Adrenal gland (tissue), 12 donors: ENCODE data around the gene KIF5C. TPM values are rescaled to one million over a fixed set of nuclear protein-coding genes. Genes with fewer than 3 reads are reported as not detected.
A peak's percentile ranks its signal among the peaks of the same experiment; 100 is the strongest.

Experiments used
- DNase-seq, 7 donors: peaks; one replicate each; pipeline ENCODE4 v3.0.0-alpha.2; 2019 to 2020
- H3K27ac ChIP-seq, 5 donors: fragments of 200-600 bp; sonication (generic) in 4 of 5; 1 replicate in 3 of 5; 2 replicates in 2 of 5; pipeline versions ENCODE4 v1.5.1 to v1.8.0; 2016 to 2020; ENCODE audit warnings: mild to moderate bottlenecking in 1 of 5
- H3K27me3 ChIP-seq: fragments of 200-600 bp; 2 replicates; pipeline ENCODE4 v1.8.0; 2021
- H3K36me3 ChIP-seq, 2 donors: fragments of 200-600 bp; replicated peaks in 1 of 2; 1 replicate in 1 of 2; 2 replicates in 1 of 2; pipeline versions ENCODE4 v1.5.1 to v1.8.0; 2018 to 2022
- H3K4me1 ChIP-seq, 2 donors: fragments of 200-600 bp; replicated peaks in 1 of 2; 1 replicate in 1 of 2; 2 replicates in 1 of 2; pipeline versions ENCODE4 v1.5.1 to v1.8.0; 2018 to 2021
- H3K4me3 ChIP-seq, 4 donors: fragments of 200-600 bp; sonication (generic) in 3 of 4; one replicate each; pipeline ENCODE4 v1.5.1; 2016 to 2018
- H3K9me3 ChIP-seq, 3 donors: fragments of 200-600 bp; sonication (generic) in 1 of 3; replicated peaks in 1 of 3; 1 replicate in 2 of 3; 2 replicates in 1 of 3; pipeline versions ENCODE4 v1.5.1 to v1.8.0; 2016 to 2021
- CTCF ChIP-seq, 6 experiments: fragments of 450-650 bp in 4 of 6; fragments of 200-600 bp in 2 of 6; sonication (generic) in 1 of 6; IDR thresholded peaks; 1 replicate in 5 of 6; 2 replicates in 1 of 6; pipeline versions ENCODE4 v1.5.1 to v1.8.0; 2016 to 2021; ENCODE audit warnings: antibody characterized with exemption in 6 of 6, mild to moderate bottlenecking in 2 of 6, moderate library complexity in 1 of 6
- POLR2A ChIP-seq, 2 donors: fragments of 450-650 bp; IDR thresholded peaks; one replicate each; pipeline ENCODE4 v1.6.1; 2017; ENCODE audit warnings: antibody characterized with exemption in 2 of 2, mild to moderate bottlenecking in 2 of 2, moderate library complexity in 1 of 2
- WGBS, 4 donors: extraction: QIAGEN DNeasy Blood & Tissue Kit in 2 of 4; methylation state at CpG; one replicate each; pipeline versions ENCODE4 v1.1.5 to v1.1.7; 2013 to 2017; 5-methylcytosine and 5-hydroxymethylcytosine counted together
- intact Hi-C, 2 donors: fragments of 100-400 bp; cut with DNase I; formaldehyde crosslinking; loops; one replicate each; pipeline versions ENCODE4 v1.14.1 to v1.15.0; 2022 to 2023
- polyA plus RNA-seq, 3 donors: library from polyadenylated mRNA; stranded (reverse); fragments of 200-250 nt in 2 of 3; fragments of 350-450 nt in 1 of 3; fragmentation: Illumina TruSeq in 1 of 3; extraction: RNeasy Lipid Tissue Mini Kit (QIAGEN cat#74804) in 1 of 3; gene quantifications; one replicate each; pipeline ENCODE4 v1.2.3, GENCODE V29; 2013 to 2014
- total RNA-seq, 9 donors: library from RNA; depleted of rRNA in 4 of 9; stranded (reverse); fragments of >200 nt in 4 of 9; fragments of 120-200 nt in 1 of 9; fragmentation: NEBNext Ultra II Directional in 1 of 9; extraction: Animal tissue kit (Norgen Biotek cat#: 25700) in 1 of 9; gene quantifications; one replicate each; pipeline versions ENCODE4 v1.1.0 to v1.2.4, GENCODE V29; 2013 to 2023
- donor health status: healthy with polysubstance abuse.
- donor health status: Bipolar disorder and iron deficiency.
- donor health status: DM: yes; HTN: yes; CAD: no.
- donor health status: DM: no; HTN: no; CAD: no.
- donor health status: DM: no; HTN: no; CAD: no.
- donor health status: DM: yes; HTN: yes; CAD: no.

Gene KIF5C
- total and polyA plus RNA-seq, 12 donors = 9.1 to 62.1 (median 19.3) TPM

GRCh38 chr2:148996805-148997204 lies 121.8 kb downstream of the KIF5C start:
- no peak for DNase-seq
- WGBS, 4 donors = 83 to 90% (median 89%) methylated on average over 2 to 6 of the region's 6 CpGs
- H3K27ac ChIP-seq = no peak overlapping the region
- intact Hi-C loops = loop anchor here (10.0 kb wide), 3 partner anchors 352 to 462 kb away; partner anchors contain the start of gene EPC2 (in 1 of the 2)
- H3K4me1 ChIP-seq = peaks cover 0 to 7% of the 10 kb centered on the region in 2 donors
- H3K9me3 ChIP-seq = no peaks in the 10 kb centered on the region
- no peaks in the 10 kb centered on the region for H3K36me3 ChIP-seq
- no peak overlapping the region for H3K4me3 ChIP-seq
- TF ChIP-seq CTCF (IDR thresholded peaks at IDR 0.05) = no peak
- TF ChIP-seq POLR2A (IDR thresholded peaks at IDR 0.05) = no peak
- H3K27me3 ChIP-seq = no peaks in the 10 kb centered on the region

DNA sequence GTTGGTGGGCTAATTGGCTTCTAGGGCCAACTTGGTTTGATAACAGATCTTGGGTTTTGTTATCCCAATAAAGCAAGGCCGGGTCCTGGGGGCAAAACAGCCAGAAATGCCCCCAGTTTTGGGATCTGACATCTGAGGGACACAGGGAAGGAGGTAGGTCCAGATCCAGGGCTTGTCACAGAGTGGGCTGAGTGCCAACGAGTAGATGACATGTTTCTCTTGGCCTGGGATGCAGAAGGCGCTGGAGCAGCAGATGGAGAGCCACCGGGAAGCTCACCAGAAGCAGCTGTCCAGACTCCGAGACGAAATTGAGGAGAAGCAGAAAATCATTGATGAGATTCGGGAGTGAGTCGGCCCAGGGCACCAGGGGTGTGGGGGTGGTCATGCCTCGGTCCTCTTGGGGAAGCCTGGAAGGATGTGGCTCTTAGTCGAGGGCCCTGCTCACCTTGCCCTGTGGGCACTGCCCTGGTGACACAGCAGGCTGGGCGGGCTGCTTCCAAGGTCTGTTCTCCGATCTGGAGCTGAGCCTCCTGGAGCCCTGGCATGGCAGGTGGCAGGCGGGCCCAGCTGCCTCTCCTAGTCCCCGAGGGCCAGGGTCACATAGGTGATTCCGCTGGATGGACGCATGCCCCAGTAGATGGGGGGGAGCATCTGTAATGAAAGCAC lies 123.3 kb downstream of the KIF5C start:
- Histone ChIP-seq H3K4me3 (no peak overlapping the region), H3K4me1 (peaks cover 0 to 7% of the 10 kb centered on the region in 2 donors), H3K36me3 (no peaks in the 10 kb centered on the region), H3K27me3 (no peaks in the 10 kb centered on the region), H3K27ac (no peak overlapping the region), H3K9me3 (no peaks in the 10 kb centered on the region)
- 79 to 85% (median 82%) methylated on average over 14 to 16 of the region's 16 CpGs for WGBS, 4 donors
- TF ChIP-seq POLR2A (IDR thresholded peaks at IDR 0.05) (no peak), CTCF (IDR thresholded peaks at IDR 0.05) (no peak)
- peak in 4 of 7 donors; percentile 22 to 61 (median 30) for DNase-seq
- intact Hi-C loops = loop anchor here (10.0 kb wide), 3 partner anchors 353 to 463 kb away; partner anchors contain the start of gene EPC2 (in 1 of the 2)

DNA sequence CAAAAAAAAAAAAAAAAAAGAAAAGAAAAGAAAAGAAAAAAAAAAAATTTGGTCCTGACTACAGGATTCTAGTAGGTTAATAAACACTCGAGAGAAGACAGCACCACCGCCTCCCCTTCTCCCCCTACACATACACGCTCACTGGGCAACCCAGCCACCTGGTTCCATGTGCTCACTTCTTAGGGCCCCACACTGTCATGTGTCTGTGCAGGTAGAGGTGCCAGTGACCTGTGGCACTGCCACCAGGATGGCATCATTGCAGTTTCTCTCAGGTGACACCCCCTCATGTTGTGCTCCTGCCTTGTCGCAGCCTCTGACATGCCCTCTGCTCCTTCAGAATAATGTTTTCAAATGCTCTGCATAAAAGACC lies 123.8 kb downstream of the KIF5C start:
- Histone ChIP-seq H3K27ac (no peak overlapping the region), H3K36me3 (no peaks in the 10 kb centered on the region), H3K4me1 (peaks cover 0 to 7% of the 10 kb centered on the region in 2 donors), H3K27me3 (no peaks in the 10 kb centered on the region), H3K4me3 (no peak overlapping the region), H3K9me3 (no peaks in the 10 kb centered on the region)
- WGBS, 4 donors = 92 to 96% (median 95%) methylated on average over 4 of the region's 4 CpGs
- no peak for TF ChIP-seq CTCF (IDR thresholded peaks at IDR 0.05)
- no peak for TF ChIP-seq POLR2A (IDR thresholded peaks at IDR 0.05)
- intact Hi-C loops = loop anchor here (10.0 kb wide), 3 partner anchors 354 to 464 kb away; partner anchors contain the start of gene EPC2 (in 1 of the 2)
- DNase-seq = no peak

GRCh38 chr2:148999451-148999921 lies 124.5 kb downstream of the KIF5C start:
- WGBS, 4 donors = 56 to 64% (median 59%) methylated on average over 7 of the region's 7 CpGs
- peaks cover 0 to 11% of the 10 kb centered on the region in 2 donors for H3K4me1 ChIP-seq
- no peaks in the 10 kb centered on the region for H3K36me3 ChIP-seq
- no peaks in the 10 kb centered on the region for H3K27me3 ChIP-seq
- no peak overlapping the region for H3K4me3 ChIP-seq
- no peak for TF ChIP-seq CTCF (IDR thresholded peaks at IDR 0.05)
- TF ChIP-seq POLR2A (IDR thresholded peaks at IDR 0.05) = no peak
- no peaks in the 10 kb centered on the region for H3K9me3 ChIP-seq
- no peak for DNase-seq
- intact Hi-C loops = loop anchor here (10.0 kb wide), 3 partner anchors 355 to 465 kb away; partner anchors contain the start of gene EPC2 (in 1 of the 2)
- H3K27ac ChIP-seq = no peak overlapping the region
